NCI-H187 (cell line): Measurements from ENCODE around the gene NUP155.
A peak's percentile ranks its signal among the peaks of the same experiment; 100 is the strongest.
"Not testable (repeated sequence)": the region's sequence is repeated elsewhere in the genome, so short reads cannot be mapped to it uniquely, and the experiment has no call there.

Experiments used
- DNase-seq, 2 experiments: peaks; one replicate each; lab custom pipeline; 2025; lab: John Stamatoyannopoulos, UW

The NUP155 gene

DNA sequence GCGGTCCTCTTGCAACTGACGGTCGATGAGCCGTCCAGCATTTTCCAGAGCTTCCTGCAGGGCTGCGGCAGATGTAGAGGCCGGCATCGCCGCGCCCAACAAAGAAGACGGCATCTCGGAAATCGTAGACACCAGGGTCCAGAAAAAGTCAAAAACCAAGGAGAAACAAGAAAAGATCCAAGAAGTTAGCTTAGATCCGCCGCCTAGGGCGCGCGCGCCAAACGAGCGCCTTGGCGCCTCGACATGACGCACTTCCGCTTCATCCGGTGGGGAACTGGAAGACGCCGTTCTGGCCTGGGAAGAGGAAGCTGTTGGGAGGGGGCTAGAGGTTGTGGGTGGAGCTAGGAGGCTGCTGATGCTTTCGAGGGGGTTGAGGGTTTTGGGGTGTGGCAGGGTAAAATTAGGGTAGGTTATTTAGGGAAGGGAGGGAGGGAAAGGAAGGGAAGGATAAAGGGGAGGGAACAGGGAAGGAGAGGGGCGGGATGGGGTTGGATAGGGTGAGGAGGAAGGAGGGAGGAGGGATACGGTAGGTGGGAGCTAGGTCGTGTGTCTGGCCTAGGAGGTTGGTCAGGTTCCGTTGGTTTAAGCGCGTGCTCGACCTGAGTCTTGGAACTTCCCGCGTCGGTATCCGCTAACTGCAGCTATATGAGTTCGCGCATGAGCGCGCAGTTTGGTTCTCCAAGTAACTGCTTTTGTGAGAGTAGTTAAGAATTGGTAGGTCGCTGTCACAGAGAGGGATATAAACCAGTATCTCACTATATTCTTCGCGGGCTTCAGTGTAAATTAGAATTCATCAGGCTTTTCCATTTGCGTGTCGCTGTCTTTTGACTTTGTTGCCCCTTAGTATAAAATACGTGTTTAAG, at the start of gene NUP155:
Gene NUP155 (minus strand): TSS at position 243 of the 863 bp plus-strand sequence. CDS start 129 bp downstream, at position 114.
- peak; percentile 84 to 87 for DNase-seq

GRCh38 chr5:37417347-37417746, 46.4 kb upstream of the NUP155 start:
- DNase-seq, result no peak

GRCh38 chr5:37415456-37415855, 44.5 kb upstream of the NUP155 start:
- DNase-seq, result not testable (repeated sequence)

- no peak for DNase-seq
Observed at GRCh38 chr5:37412515-37412914, 41.6 kb upstream of the NUP155 start.

GRCh38 chr5:37400501-37400900, 29.6 kb upstream of the NUP155 start:
- DNase-seq, result no peak

- DNase-seq, result no peak
Observed at GRCh38 chr5:37396352-37396751, 25.4 kb upstream of the NUP155 start.

DNA sequence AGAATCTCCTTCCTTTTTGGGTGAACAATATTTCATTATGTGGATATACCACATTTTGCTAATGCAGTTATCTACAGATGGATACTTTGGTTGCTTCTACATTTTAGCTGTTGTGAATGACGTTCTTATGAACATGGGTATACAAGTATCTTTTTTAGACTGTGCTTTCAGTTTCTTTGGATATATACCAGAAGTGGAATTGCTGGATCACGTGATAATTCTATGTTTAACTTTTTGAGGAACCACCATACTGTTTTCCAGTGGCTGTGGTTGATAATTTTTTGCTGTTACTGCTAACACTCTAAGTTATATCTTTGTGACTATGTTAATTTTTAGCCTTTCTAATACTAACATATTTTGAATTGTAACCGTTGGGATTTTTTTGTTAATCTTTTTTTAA, 20.7 kb upstream of the NUP155 start:
- DNase-seq, result no peak

DNA sequence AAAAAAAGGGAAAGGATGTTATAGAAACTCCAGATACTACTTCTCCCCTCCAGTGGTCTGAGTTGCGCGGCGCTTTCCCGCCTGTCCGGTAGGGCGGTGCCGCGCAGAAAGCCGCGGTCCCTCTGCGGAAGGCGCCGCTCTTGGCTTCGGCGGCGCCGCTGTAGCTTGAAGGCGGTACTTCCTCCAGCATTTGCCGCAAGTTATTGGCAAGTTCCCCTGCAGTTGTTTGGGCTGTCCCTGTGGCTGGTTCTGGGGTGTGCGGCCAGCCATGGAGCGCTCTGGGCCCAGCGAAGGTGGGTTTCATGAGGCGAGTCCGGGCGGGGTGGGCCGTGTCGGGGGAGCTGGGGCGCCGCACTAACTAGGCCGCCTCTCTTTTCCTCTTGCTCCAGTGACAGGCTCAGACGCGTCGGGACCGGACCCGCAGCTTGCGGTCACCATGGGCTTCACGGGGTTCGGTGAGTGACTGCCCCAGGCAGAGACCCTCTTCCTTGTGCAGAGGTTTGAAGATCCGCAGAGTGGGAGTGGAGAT, 8.3 kb upstream of the NUP155 start, which contains the start of gene WDR70:
Gene WDR70 (plus strand): TSS at position 219 of the 529 bp plus-strand sequence. CDS start 50 bp downstream, at position 269.
- DNase-seq, result peak; percentile 56 to 83

GRCh38 chr5:37378066-37378465, 7.2 kb upstream of the NUP155 start:
- not testable (repeated sequence) for DNase-seq

DNA sequence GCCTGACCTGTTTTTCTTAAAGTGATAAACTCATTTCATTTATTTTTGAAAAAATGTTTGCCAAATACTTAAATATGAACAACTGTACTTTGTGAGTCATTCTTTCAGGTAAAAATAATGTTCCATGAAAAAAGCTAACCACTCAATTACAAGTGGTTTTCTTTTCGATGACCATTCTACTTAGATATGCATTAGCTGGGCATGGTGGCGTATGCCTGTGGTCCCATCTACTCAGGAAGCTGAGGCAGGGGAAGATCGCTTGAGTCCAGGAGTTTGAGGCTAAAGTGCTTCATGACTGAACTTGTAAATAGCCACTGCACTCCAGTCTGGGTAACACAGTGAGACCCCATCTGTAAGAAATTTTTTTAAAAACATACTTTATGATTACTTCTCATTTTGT, 4.2 kb upstream of the NUP155 start:
- no peak for DNase-seq

DNA sequence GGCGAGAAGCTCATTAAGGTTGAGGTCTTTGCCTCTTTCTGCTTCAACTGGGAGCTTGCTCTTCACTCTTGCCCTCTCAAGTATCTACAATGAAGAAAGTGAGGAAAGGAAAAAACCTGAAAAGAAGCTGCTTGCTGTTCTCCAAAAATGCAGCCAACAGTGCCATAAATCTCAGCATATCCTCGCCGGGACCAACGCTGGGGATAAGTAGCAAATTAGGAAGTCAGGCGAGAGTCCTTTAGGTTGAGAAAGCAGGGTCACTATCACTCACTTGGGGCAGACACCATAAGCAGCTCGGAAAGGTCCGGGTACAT, 399 bp downstream of the NUP155 start:
- no peak for DNase-seq

DNA sequence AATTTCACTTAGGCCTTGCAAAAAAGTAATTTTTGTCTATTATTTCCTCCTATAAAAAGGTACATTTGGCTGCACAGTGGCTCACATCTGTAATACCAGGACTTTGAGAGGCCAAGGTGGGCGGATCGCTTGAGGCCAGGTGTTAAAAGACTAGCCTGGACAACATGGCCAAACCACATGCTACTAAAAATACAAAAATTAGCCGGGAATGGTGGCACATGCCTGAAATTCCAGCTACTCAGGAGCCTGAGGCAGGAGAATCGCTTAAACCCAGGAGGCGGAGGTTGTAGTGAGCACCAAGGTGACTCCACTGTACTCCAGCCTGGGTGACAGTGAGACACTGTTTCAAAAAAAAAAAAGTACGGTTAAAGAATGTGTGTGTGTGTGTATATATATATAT, 15.7 kb downstream of the NUP155 start:
- DNase-seq, result no peak

DNA sequence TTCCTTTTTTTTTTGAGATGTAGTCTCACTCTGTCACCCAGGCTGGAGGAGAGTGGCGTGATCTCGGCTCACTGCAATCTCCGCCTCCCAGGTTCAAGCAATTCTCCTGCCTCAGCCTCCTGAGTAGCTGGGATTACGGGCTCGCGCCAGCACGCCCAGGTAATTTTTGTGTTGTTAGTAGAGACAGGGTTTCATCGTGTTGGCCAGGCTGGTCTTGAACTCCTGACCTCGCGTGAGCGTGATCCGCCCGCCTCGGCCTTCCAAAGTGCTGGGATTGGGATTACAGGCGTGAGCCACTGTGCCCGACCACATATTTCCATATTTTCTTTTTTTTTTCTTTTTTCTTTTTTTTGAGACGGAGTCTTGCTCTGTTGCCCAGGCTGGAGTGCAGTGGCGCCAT, 28.2 kb downstream of the NUP155 start:
- not testable (repeated sequence) for DNase-seq

DNA sequence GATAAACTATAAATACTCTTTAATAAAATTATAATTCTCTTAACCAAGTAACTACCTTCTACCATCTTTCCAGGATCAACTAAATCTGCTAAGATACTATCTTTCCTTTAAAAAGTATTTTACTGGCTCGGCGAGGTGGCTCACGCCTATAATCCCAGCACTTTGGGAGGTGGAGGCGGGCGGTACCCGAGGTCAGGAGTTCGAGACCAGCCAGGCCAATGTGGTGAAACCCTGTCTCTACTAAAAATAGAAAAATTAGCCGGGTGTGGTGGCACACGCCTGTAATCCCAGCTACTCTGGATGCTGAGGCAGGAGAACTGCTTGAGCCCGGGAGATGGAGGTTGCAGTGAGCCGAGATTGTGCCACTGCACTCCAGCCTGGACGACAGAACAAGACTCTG, 36.2 kb downstream of the NUP155 start:
- not testable (repeated sequence) for DNase-seq

DNA sequence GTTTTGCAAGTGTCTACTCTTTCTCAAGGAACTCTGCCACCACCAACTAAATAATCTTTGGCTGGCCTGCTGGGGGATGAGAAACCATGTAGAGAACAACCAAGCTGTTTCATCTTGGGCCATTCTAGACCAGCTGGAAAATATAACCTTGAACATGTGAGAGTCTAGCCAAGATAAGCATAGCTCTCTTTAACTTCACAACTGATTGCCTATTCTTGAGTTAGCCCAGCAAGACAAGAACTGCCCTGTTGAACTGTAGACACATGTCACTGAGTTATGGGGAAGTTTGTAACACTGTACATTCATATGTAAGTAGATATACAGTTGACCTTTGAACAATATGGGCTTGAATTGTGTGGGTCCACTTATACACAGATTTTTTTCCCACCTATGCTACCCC, 44.4 kb downstream of the NUP155 start:
- DNase-seq, result no peak

- DNase-seq, result no peak
Observed at GRCh38 chr5:37323607-37324006, 47.3 kb downstream of the NUP155 start.

- DNase-seq, result no peak
Observed at GRCh38 chr5:37319037-37319782, 51.7 kb downstream of the NUP155 start.

DNA sequence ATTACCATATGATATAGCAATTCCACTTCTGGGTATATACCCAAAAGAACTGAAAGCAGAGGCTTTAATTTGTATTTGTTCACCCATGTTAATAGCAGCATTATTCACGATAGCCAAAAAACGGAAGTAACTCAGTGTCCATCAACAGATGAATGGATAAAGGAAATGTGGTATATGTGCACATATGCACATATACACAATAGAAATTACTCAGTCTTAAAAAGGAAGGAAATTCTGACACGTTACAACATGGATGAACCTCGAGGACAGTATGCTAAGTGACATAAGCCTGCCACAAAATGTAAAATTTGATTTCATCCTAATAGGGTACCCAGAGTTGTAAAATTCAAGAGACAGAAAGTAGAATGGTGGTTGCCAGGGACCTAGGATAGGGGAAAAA, 54.9 kb downstream of the NUP155 start:
- DNase-seq, result no peak

- DNase-seq, result no peak
Observed at GRCh38 chr5:37310360-37310759, 60.5 kb downstream of the NUP155 start.

DNA sequence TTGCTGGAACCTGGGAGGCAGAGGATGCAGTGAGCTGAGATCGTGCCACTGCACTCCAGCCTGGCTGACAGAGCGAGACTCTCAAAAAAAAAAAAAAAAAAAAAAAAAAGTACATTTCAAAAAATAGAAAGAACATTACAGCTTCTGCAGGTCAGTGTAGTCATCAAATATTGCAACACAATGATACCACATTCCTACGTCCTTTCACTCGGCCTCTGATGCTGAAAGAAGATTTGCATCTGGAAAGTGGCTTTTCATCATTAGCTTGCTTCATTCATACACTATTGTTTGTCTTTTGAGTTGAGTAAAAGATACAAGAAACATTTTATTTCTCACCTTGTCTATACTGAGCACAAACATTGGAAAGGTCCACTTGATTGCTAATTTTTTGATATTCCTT, 62.1 kb downstream of the NUP155 start:
- DNase-seq, result no peak

- no peak for DNase-seq
Observed at GRCh38 chr5:37304888-37305287, 66.0 kb downstream of the NUP155 start.

DNA sequence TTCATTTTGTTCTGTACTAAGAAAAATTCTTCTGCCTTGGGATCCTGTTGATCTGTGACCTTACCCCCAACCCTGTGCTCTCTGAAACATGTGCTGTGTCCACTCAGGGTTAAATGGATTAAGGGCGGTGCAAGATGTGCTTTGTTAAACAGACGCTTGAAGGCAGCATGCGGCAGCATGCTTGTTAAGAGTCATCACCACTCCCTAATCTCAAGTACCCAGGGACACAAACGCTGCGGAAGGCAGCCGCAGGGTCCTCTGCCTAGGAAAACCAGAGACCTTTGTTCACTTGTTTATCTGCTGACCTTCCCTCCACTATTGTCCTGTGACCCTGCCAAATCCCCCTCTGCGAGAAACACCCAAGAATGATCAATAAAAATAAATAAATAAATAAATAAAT, 74.6 kb downstream of the NUP155 start:
- DNase-seq, result not testable (repeated sequence)
